ENCODE data around the gene NRXN3. TPM values are rescaled to one million over a fixed set of nuclear protein-coding genes. Genes with fewer than 3 reads are reported as not detected.

NRXN3 gene
- total and polyA plus RNA-seq, 5 donors from 2014 or later, result not detected

GRCh38 chr14:79516009-79516408 lies 1345.8 kb downstream of the NRXN3 start:
- no peaks in the 10 kb centered on the region for H3K27me3 ChIP-seq (ENCODE audit: control insufficient read depth, insufficient read depth, low read length)
- DNase-seq, result no peak
- no peak overlapping the region for H3K4me3 ChIP-seq (ENCODE audit: low read depth, low read length)
- no peak overlapping the region for H3K4me3 Mint-ChIP-seq
- H3K27ac ChIP-seq (ENCODE audit: insufficient read depth, low read length, poor library complexity, severe bottlenecking), result no peak overlapping the region
- H3K9me3 ChIP-seq (ENCODE audit: control insufficient read depth in 2 of 2, low read length in 2 of 2), result no peaks in the 10 kb centered on the region
- peaks cover 0 to 4% (median 0%) of the 10 kb centered on the region in 4 donors for H3K4me1 Mint-ChIP-seq
- no peaks in the 10 kb centered on the region for H3K27me3 Mint-ChIP-seq
- H3K27ac Mint-ChIP-seq, result no peak overlapping the region
- no peaks in the 10 kb centered on the region for H3K36me3 ChIP-seq (ENCODE audit: control insufficient read depth, insufficient read depth, low read length)
- no peaks in the 10 kb centered on the region for H3K36me3 Mint-ChIP-seq
- no peaks in the 10 kb centered on the region for H3K4me1 ChIP-seq (ENCODE audit: control insufficient read depth, insufficient read depth, low read length, poor library complexity, severe bottlenecking)
- no peak for ATAC-seq (ENCODE audit: low read depth in 2 of 2)
- peaks cover 0 to 3% (median 0%) of the 10 kb centered on the region in 7 donors for H3K9me3 Mint-ChIP-seq

DNA sequence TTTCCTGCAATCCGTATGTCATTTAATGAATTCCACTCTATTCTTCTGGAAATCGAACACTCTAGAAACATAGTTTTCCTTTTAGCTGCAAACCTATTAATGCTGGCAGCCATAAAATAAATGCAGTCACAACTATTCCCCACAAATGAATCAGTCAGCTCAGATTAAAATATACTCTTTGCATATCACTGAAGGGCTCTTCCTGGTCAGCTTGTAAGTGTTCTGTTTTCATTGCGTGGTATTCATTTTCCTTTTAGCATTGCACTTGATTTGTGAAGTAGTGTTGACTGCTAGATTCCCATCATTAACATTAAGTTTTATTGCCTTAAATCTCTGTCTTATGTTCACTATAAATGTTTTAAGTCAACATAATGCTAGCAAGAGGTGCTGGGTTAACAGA lies 1355.2 kb downstream of the NRXN3 start:
- no peak for ATAC-seq (ENCODE audit: low read depth in 2 of 2)
- no peaks in the 10 kb centered on the region for H3K4me1 ChIP-seq (ENCODE audit: control insufficient read depth, insufficient read depth, low read length, poor library complexity, severe bottlenecking)
- no peaks in the 10 kb centered on the region for H3K36me3 Mint-ChIP-seq
- no peaks in the 10 kb centered on the region for H3K36me3 ChIP-seq (ENCODE audit: control insufficient read depth, insufficient read depth, low read length)
- no peak for DNase-seq
- no peak overlapping the region for H3K4me3 ChIP-seq (ENCODE audit: low read depth, low read length)
- no peak overlapping the region for H3K4me3 Mint-ChIP-seq
- no peaks in the 10 kb centered on the region for H3K9me3 ChIP-seq (ENCODE audit: control insufficient read depth in 2 of 2, low read length in 2 of 2)
- H3K9me3 Mint-ChIP-seq, result peaks cover 2 to 11% (median 6%) of the 10 kb centered on the region in 7 donors
- H3K27ac Mint-ChIP-seq, result no peak overlapping the region
- peaks cover 4% of the 10 kb centered on the region for H3K27me3 Mint-ChIP-seq
- H3K27ac ChIP-seq (ENCODE audit: insufficient read depth, low read length, poor library complexity, severe bottlenecking), result no peak overlapping the region
- H3K27me3 ChIP-seq (ENCODE audit: control insufficient read depth, insufficient read depth, low read length), result no peaks in the 10 kb centered on the region
- no peaks in the 10 kb centered on the region for H3K4me1 Mint-ChIP-seq

GRCh38 chr14:79528828-79529416 lies 1358.7 kb downstream of the NRXN3 start:
- no peaks in the 10 kb centered on the region for H3K27me3 Mint-ChIP-seq
- H3K36me3 Mint-ChIP-seq, result no peaks in the 10 kb centered on the region
- no peak overlapping the region for H3K4me3 Mint-ChIP-seq
- H3K9me3 Mint-ChIP-seq, result peaks cover 0 to 5% (median 2%) of the 10 kb centered on the region in 7 donors
- no peaks in the 10 kb centered on the region for H3K9me3 ChIP-seq (ENCODE audit: control insufficient read depth in 2 of 2, low read length in 2 of 2)
- H3K27me3 ChIP-seq (ENCODE audit: control insufficient read depth, insufficient read depth, low read length), result no peaks in the 10 kb centered on the region
- DNase-seq (no peak), ATAC-seq (ENCODE audit: low read depth in 2 of 2) (no peak)
- no peak overlapping the region for H3K27ac Mint-ChIP-seq
- H3K4me1 Mint-ChIP-seq, result no peaks in the 10 kb centered on the region
- H3K4me1 ChIP-seq (ENCODE audit: control insufficient read depth, insufficient read depth, low read length, poor library complexity, severe bottlenecking), result no peaks in the 10 kb centered on the region
- no peaks in the 10 kb centered on the region for H3K36me3 ChIP-seq (ENCODE audit: control insufficient read depth, insufficient read depth, low read length)
- H3K4me3 ChIP-seq (ENCODE audit: low read depth, low read length), result no peak overlapping the region
- H3K27ac ChIP-seq (ENCODE audit: insufficient read depth, low read length, poor library complexity, severe bottlenecking), result no peak overlapping the region

DNA sequence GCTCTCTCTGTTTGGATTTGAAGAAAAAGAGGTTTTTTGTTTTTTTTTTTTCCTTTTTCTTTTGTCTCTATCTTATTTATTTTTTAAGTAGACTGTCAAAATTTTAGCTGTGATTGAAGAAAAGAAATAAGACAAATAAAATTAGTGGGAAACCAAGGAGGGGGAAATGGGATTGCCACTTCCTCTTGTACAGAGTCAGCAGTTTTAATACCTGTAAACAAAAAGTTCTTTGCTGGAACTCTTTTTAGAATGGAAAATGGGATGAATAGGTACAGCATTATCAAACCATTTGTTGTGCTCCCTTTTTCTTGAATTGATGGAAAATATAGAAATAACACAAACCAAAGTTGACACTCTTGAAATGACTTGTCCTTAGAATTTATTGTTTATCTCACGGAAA lies 1360.4 kb downstream of the NRXN3 start:
- no peaks in the 10 kb centered on the region for H3K9me3 ChIP-seq (ENCODE audit: control insufficient read depth in 2 of 2, low read length in 2 of 2)
- H3K4me3 ChIP-seq (ENCODE audit: low read depth, low read length), result no peak overlapping the region
- no peaks in the 10 kb centered on the region for H3K4me1 ChIP-seq (ENCODE audit: control insufficient read depth, insufficient read depth, low read length, poor library complexity, severe bottlenecking)
- Mint-ChIP-seq H3K9me3 (peaks cover 0 to 5% (median 3%) of the 10 kb centered on the region in 7 donors), H3K27ac (no peak overlapping the region), H3K4me1 (no peaks in the 10 kb centered on the region), H3K4me3 (no peak overlapping the region), H3K36me3 (no peaks in the 10 kb centered on the region), H3K27me3 (no peaks in the 10 kb centered on the region)
- no peaks in the 10 kb centered on the region for H3K36me3 ChIP-seq (ENCODE audit: control insufficient read depth, insufficient read depth, low read length)
- ATAC-seq (ENCODE audit: low read depth in 2 of 2) (no peak), DNase-seq (no peak)
- no peaks in the 10 kb centered on the region for H3K27me3 ChIP-seq (ENCODE audit: control insufficient read depth, insufficient read depth, low read length)
- no peak overlapping the region for H3K27ac ChIP-seq (ENCODE audit: insufficient read depth, low read length, poor library complexity, severe bottlenecking)

GRCh38 chr14:79534703-79535353 lies 1364.7 kb downstream of the NRXN3 start:
- H3K4me3 Mint-ChIP-seq, result no peak overlapping the region
- Histone ChIP-seq H3K9me3 (ENCODE audit: control insufficient read depth in 2 of 2, low read length in 2 of 2) (no peaks in the 10 kb centered on the region), H3K36me3 (ENCODE audit: control insufficient read depth, insufficient read depth, low read length) (no peaks in the 10 kb centered on the region), H3K27me3 (ENCODE audit: control insufficient read depth, insufficient read depth, low read length) (no peaks in the 10 kb centered on the region), H3K27ac (ENCODE audit: insufficient read depth, low read length, poor library complexity, severe bottlenecking) (no peak overlapping the region), H3K4me3 (ENCODE audit: low read depth, low read length) (no peak overlapping the region), H3K4me1 (ENCODE audit: control insufficient read depth, insufficient read depth, low read length, poor library complexity, severe bottlenecking) (no peaks in the 10 kb centered on the region)
- DNase-seq, result no peak
- no peaks in the 10 kb centered on the region for H3K4me1 Mint-ChIP-seq
- H3K9me3 Mint-ChIP-seq, result peaks cover 0 to 10% (median 0%) of the 10 kb centered on the region in 7 donors
- ATAC-seq (ENCODE audit: low read depth in 2 of 2), result no peak
- no peaks in the 10 kb centered on the region for H3K27me3 Mint-ChIP-seq
- H3K27ac Mint-ChIP-seq, result no peak overlapping the region
- no peaks in the 10 kb centered on the region for H3K36me3 Mint-ChIP-seq

DNA sequence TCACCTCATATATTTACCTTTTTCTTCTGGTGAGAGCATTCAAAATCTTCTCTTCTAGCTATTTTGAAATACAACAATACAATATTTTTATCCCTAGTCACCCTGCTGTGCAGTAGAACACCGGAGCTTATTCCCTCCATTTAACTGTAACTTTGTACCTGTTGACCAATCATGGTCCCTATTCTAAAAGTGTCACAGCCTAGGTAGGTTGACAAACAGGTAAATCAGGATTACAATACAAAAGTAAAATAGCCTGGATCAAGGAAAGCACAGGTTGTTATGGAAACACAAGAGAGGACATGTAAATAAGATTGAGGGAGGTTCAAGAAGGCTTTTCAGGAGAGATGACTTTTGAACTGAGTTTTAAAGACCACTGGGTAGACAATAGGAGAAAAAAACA lies 1370.2 kb downstream of the NRXN3 start:
- H3K27me3 ChIP-seq (ENCODE audit: control insufficient read depth, insufficient read depth, low read length), result no peaks in the 10 kb centered on the region
- Mint-ChIP-seq H3K27ac (no peak overlapping the region), H3K9me3 (peaks cover 0 to 11% (median 4%) of the 10 kb centered on the region in 7 donors), H3K4me3 (no peak overlapping the region), H3K4me1 (no peaks in the 10 kb centered on the region), H3K36me3 (no peaks in the 10 kb centered on the region), H3K27me3 (no peaks in the 10 kb centered on the region)
- ATAC-seq (ENCODE audit: low read depth in 2 of 2) (no peak), DNase-seq (no peak)
- no peak overlapping the region for H3K27ac ChIP-seq (ENCODE audit: insufficient read depth, low read length, poor library complexity, severe bottlenecking)
- no peaks in the 10 kb centered on the region for H3K4me1 ChIP-seq (ENCODE audit: control insufficient read depth, insufficient read depth, low read length, poor library complexity, severe bottlenecking)
- no peaks in the 10 kb centered on the region for H3K36me3 ChIP-seq (ENCODE audit: control insufficient read depth, insufficient read depth, low read length)
- no peaks in the 10 kb centered on the region for H3K9me3 ChIP-seq (ENCODE audit: control insufficient read depth in 2 of 2, low read length in 2 of 2)
- no peak overlapping the region for H3K4me3 ChIP-seq (ENCODE audit: low read depth, low read length)

- ATAC-seq (ENCODE audit: low read depth in 2 of 2) (no peak), DNase-seq (no peak)
- H3K27ac Mint-ChIP-seq, result no peak overlapping the region
- H3K4me1 ChIP-seq (ENCODE audit: control insufficient read depth, insufficient read depth, low read length, poor library complexity, severe bottlenecking), result no peaks in the 10 kb centered on the region
- H3K4me1 Mint-ChIP-seq, result no peaks in the 10 kb centered on the region
- no peaks in the 10 kb centered on the region for H3K36me3 Mint-ChIP-seq
- peaks cover 0 to 18% (median 2%) of the 10 kb centered on the region in 7 donors for H3K9me3 Mint-ChIP-seq
- H3K27me3 Mint-ChIP-seq, result no peaks in the 10 kb centered on the region
- H3K9me3 ChIP-seq (ENCODE audit: control insufficient read depth in 2 of 2, low read length in 2 of 2), result no peaks in the 10 kb centered on the region
- no peaks in the 10 kb centered on the region for H3K36me3 ChIP-seq (ENCODE audit: control insufficient read depth, insufficient read depth, low read length)
- H3K27me3 ChIP-seq (ENCODE audit: control insufficient read depth, insufficient read depth, low read length), result no peaks in the 10 kb centered on the region
- no peak overlapping the region for H3K4me3 Mint-ChIP-seq
- no peak overlapping the region for H3K27ac ChIP-seq (ENCODE audit: insufficient read depth, low read length, poor library complexity, severe bottlenecking)
- no peak overlapping the region for H3K4me3 ChIP-seq (ENCODE audit: low read depth, low read length)
Observed at GRCh38 chr14:79542121-79542520, 1371.9 kb downstream of the NRXN3 start.

- Mint-ChIP-seq H3K36me3 (no peaks in the 10 kb centered on the region), H3K27ac (no peak overlapping the region), H3K4me1 (no peaks in the 10 kb centered on the region), H3K4me3 (no peak overlapping the region), H3K27me3 (no peaks in the 10 kb centered on the region), H3K9me3 (peaks cover 0 to 22% (median 4%) of the 10 kb centered on the region in 7 donors)
- no peaks in the 10 kb centered on the region for H3K9me3 ChIP-seq (ENCODE audit: control insufficient read depth in 2 of 2, low read length in 2 of 2)
- no peak for DNase-seq
- no peaks in the 10 kb centered on the region for H3K4me1 ChIP-seq (ENCODE audit: control insufficient read depth, insufficient read depth, low read length, poor library complexity, severe bottlenecking)
- H3K4me3 ChIP-seq (ENCODE audit: low read depth, low read length), result no peak overlapping the region
- no peak overlapping the region for H3K27ac ChIP-seq (ENCODE audit: insufficient read depth, low read length, poor library complexity, severe bottlenecking)
- no peak for ATAC-seq (ENCODE audit: low read depth in 2 of 2)
- no peaks in the 10 kb centered on the region for H3K27me3 ChIP-seq (ENCODE audit: control insufficient read depth, insufficient read depth, low read length)
- H3K36me3 ChIP-seq (ENCODE audit: control insufficient read depth, insufficient read depth, low read length), result no peaks in the 10 kb centered on the region
Observed at GRCh38 chr14:79543348-79543747, 1373.2 kb downstream of the NRXN3 start.

Measured in CD4-positive, CD25-positive, alpha-beta regulatory T cell (primary cell).